Measurements from ENCODE around the gene CHMP4A.

DNA sequence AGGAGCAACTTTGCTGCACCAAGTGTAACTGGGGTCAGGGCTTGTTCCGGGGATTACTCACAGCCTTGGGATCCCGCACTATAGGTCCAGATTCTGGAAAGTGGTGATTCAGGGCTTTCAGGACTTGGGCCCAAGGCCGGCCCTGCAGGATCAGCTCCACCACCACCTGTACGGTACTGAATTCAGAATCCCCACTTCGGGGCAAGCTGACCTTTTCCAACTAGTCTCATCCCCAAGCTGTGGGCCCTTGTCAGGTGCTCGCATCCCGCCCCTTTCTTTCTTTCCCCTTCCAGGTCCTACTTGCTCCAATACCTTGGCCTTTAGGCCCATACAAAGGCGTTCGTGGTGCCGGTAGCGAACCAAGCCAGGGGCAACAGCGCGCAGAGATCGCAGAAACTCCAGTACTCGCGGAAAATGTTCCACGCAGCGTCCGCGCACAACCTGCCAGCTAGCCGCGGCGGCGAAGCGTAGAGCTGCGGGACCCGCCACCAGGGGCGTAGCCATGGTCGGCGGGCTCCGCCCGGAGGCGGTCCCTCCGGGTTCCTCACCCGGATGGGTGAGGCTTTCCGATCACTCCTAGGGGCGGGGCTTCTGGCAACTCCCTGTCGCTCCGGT, 28.6 kb upstream of the CHMP4A start:
- TF ChIP-seq, protein P1, sequence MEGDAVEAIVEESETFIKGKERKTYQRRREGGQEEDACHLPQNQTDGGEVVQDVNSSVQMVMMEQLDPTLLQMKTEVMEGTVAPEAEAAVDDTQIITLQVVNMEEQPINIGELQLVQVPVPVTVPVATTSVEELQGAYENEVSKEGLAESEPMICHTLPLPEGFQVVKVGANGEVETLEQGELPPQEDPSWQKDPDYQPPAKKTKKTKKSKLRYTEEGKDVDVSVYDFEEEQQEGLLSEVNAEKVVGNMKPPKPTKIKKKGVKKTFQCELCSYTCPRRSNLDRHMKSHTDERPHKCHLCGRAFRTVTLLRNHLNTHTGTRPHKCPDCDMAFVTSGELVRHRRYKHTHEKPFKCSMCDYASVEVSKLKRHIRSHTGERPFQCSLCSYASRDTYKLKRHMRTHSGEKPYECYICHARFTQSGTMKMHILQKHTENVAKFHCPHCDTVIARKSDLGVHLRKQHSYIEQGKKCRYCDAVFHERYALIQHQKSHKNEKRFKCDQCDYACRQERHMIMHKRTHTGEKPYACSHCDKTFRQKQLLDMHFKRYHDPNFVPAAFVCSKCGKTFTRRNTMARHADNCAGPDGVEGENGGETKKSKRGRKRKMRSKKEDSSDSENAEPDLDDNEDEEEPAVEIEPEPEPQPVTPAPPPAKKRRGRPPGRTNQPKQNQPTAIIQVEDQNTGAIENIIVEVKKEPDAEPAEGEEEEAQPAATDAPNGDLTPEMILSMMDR (conservative IDR thresholded peaks at IDR 0.05) = peak; percentile 56
- no peak for TF ChIP-seq EZH2 (IDR thresholded peaks at IDR 0.05; ENCODE audit: low read depth)
